ENCODE data around the gene CREBZF. TPM values are rescaled to one million over a fixed set of nuclear protein-coding genes. Genes with fewer than 3 reads are reported as not detected.
A peak's percentile ranks its signal among the peaks of the same experiment; 100 is the strongest.
"Not testable (repeated sequence)": the region's sequence is repeated elsewhere in the genome, so short reads cannot be mapped to it uniquely, and the experiment has no call there.

Gene CREBZF
- total and polyA plus RNA-seq, 9 of the 15 experiments (the other 6 are each of a cell fraction or from before 2014, with no cell fraction given): 7.2 to 70.2 (median 40.5) TPM

- no peak for TF ChIP-seq GMEB1 (CRISPR knock-in tag; IDR thresholded peaks at IDR 0.05)
- TF ChIP-seq SMC3 (conservative IDR thresholded peaks at IDR 0.05; ENCODE audit: insufficient read depth, low read depth, low read length): no peak
- no peak for TF ChIP-seq NFXL1 (CRISPR knock-in tag; IDR thresholded peaks at IDR 0.05)
- no peak for TF ChIP-seq E2F3 (CRISPR knock-in tag; IDR thresholded peaks at IDR 0.05)
- no peak for TF ChIP-seq NR3C1 (CRISPR knock-in tag; IDR thresholded peaks at IDR 0.05)
These were observed 7.4 kb upstream of the CREBZF start (continued) for GRCh38 chr11:85672105-85672902.

GRCh38 chr11:85670949-85671663, 6.2 kb upstream of the CREBZF start:
- in situ Hi-C loops (cut with MboI); H3K36me3 ChIP-seq (ENCODE audit: control insufficient read depth, insufficient read depth, low read length); H3K9me1 ChIP-seq (ENCODE audit: control insufficient read depth, insufficient read depth, low read length); H3K4me1 ChIP-seq (replicated peaks in 1 of 2; ENCODE audit: control insufficient read depth in 2 of 2, insufficient read depth in 2 of 2, low read length in 2 of 2); H3K4me2 ChIP-seq (ENCODE audit: insufficient read depth, low read length); POLR2A ChIA-PET; intact Hi-C loops (cut with micrococcal nuclease); H3K9ac ChIP-seq (ENCODE audit: insufficient read depth in 1 of 2, low read depth in 2 of 2, low read length in 2 of 2); H3K9me3 ChIP-seq (replicated peaks; ENCODE audit: control insufficient read depth, insufficient read depth, low read depth, low read length); DNase-seq (ENCODE audit: extremely low read depth in 1 of 4, low spot score in 3 of 4); H4K20me1 ChIP-seq (replicated peaks; ENCODE audit: control insufficient read depth, insufficient read depth, low read length); H2AFZ ChIP-seq (ENCODE audit: low read depth, low read length); BruUV-seq (replicated peaks); ATAC-seq; H3K79me2 ChIP-seq (ENCODE audit: control insufficient read depth, insufficient read depth, low read length); H3K4me3 ChIP-seq; FAIRE-seq; H3K27me3 ChIP-seq (ENCODE audit: control insufficient read depth in 2 of 2, insufficient read depth in 2 of 2, low read length in 2 of 2); H3K27ac ChIP-seq (ENCODE audit: extremely low read depth, low read depth, low read length); CTCF ChIA-PET (ENCODE audit: low intra/inter-chr PET ratio): not testable (repeated sequence)
- peak; percentile 78 for TF ChIP-seq ZNF431 (CRISPR knock-in tag; IDR thresholded peaks at IDR 0.05)

Measured in K562 (cell line).